ENCODE measurements around the gene INPP5A. TPM values are rescaled to one million over a fixed set of nuclear protein-coding genes. Genes with fewer than 3 reads are reported as not detected.

The INPP5A gene
- total and polyA plus RNA-seq, 2 of the 13 experiments (the other 11 are each of a cell fraction or from before 2014, with no cell fraction given): 17.5 to 37.9 TPM

- TF ChIP-seq KMT2A (CRISPR knock-in tag; IDR thresholded peaks at IDR 0.05) (peak; percentile 33; the same call in 1 of the 2 replicates), AKNA (CRISPR knock-in tag; IDR thresholded peaks at IDR 0.05; ENCODE audit: borderline replicate concordance) (no peak), ZBTB7A (CRISPR knock-in tag; IDR thresholded peaks at IDR 0.05) (peak; percentile 19; the same call in 1 of the 2 replicates), ZXDC (CRISPR knock-in tag; IDR thresholded peaks at IDR 0.05) (no peak; the same call in 1 of the 2 replicates), ZNF563 (CRISPR knock-in tag; IDR thresholded peaks at IDR 0.05) (peak; percentile 88), ARNT (IDR thresholded peaks at IDR 0.05) (no peak), SRF (IDR thresholded peaks at IDR 0.05; ENCODE audit: low read depth, low read length) (0 out of 2 replicates have a peak, but pooled peaks have one; percentile 9), ZNF556 (CRISPR knock-in tag; IDR thresholded peaks at IDR 0.05; ENCODE audit: borderline replicate concordance) (0 out of 2 replicates have a peak, but pooled peaks have one; percentile 43), ZNF275 (CRISPR knock-in tag; IDR thresholded peaks at IDR 0.05; ENCODE audit: borderline replicate concordance) (no peak; the same call in 1 of the 2 replicates)
- TF ChIP-seq, protein P1, sequence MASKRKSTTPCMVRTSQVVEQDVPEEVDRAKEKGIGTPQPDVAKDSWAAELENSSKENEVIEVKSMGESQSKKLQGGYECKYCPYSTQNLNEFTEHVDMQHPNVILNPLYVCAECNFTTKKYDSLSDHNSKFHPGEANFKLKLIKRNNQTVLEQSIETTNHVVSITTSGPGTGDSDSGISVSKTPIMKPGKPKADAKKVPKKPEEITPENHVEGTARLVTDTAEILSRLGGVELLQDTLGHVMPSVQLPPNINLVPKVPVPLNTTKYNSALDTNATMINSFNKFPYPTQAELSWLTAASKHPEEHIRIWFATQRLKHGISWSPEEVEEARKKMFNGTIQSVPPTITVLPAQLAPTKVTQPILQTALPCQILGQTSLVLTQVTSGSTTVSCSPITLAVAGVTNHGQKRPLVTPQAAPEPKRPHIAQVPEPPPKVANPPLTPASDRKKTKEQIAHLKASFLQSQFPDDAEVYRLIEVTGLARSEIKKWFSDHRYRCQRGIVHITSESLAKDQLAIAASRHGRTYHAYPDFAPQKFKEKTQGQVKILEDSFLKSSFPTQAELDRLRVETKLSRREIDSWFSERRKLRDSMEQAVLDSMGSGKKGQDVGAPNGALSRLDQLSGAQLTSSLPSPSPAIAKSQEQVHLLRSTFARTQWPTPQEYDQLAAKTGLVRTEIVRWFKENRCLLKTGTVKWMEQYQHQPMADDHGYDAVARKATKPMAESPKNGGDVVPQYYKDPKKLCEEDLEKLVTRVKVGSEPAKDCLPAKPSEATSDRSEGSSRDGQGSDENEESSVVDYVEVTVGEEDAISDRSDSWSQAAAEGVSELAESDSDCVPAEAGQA (IDR thresholded peaks at IDR 0.05; ENCODE audit: low read depth): peak; percentile 54; the same call in 1 of the 2 replicates
- TF ChIP-seq, protein P1 (CRISPR knock-in tag; IDR thresholded peaks at IDR 0.05; ENCODE audit: borderline replicate concordance): no peak
Observed at GRCh38 chr10:132536877-132537683, 507 bp upstream of the INPP5A start (continued).

Measured in HepG2 (cell line).